ENCODE data around the gene MARS1.

GRCh38 chr12:57483466-57483865 is 4.4 kb upstream of the MARS1 start:
- TF ChIP-seq, protein P1, sequence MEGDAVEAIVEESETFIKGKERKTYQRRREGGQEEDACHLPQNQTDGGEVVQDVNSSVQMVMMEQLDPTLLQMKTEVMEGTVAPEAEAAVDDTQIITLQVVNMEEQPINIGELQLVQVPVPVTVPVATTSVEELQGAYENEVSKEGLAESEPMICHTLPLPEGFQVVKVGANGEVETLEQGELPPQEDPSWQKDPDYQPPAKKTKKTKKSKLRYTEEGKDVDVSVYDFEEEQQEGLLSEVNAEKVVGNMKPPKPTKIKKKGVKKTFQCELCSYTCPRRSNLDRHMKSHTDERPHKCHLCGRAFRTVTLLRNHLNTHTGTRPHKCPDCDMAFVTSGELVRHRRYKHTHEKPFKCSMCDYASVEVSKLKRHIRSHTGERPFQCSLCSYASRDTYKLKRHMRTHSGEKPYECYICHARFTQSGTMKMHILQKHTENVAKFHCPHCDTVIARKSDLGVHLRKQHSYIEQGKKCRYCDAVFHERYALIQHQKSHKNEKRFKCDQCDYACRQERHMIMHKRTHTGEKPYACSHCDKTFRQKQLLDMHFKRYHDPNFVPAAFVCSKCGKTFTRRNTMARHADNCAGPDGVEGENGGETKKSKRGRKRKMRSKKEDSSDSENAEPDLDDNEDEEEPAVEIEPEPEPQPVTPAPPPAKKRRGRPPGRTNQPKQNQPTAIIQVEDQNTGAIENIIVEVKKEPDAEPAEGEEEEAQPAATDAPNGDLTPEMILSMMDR (IDR thresholded peaks at IDR 0.05 in 4 of 5, conservative IDR thresholded peaks at IDR 0.05 in 1 of 5), result no peak
- TF ChIP-seq POLR2A (IDR thresholded peaks at IDR 0.05), result no peak

Measured in gastrocnemius medialis (tissue), 4 donors.